Cerebellar nuclear complex (tissue), 1 donor: Measurements from ENCODE around the gene PPIP5K1.
"Not testable (repeated sequence)": the region's sequence is repeated elsewhere in the genome, so short reads cannot be mapped to it uniquely, and the experiment has no call there.

ENCODE experiments used
- DNase-seq, 2 experiments: peaks; one replicate each; lab custom pipeline; 2025; lab: John Stamatoyannopoulos, UW

Gene PPIP5K1

DNA sequence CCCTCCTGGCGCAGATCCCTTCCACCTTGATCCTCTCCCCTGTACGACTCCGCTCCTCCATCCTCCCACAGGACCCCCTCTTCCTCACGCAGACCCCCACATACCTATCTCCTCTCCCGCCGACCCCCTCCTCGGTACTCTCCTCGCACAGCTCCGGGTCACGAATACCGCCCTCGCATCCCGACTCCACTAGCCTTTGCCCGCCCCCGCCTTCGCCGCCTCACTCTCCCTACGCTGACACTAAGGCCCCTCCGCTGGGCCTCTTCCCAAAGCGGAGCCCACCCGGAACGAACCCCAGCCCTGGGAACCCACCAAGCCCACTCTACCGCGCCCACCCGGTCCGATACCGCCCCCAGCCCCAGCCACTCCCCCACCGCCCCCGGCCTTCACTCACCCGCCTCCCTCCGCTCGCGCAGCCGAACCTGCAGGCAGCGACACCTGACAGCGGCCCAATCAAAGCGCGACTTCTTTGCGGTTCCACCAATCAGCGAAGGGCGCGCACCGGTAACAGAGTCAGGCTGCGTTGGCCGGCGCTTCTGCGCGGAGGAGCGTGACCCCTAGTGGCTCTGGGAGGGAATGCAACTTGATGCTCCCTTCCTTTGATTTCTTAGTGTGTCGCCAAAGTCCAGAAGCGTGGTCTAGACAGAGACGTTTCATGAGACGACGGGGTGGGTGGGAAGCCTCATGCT is at the start of gene PPIP5K1:
Gene PPIP5K1 (minus strand): TSS at position 431 of the 689 bp plus-strand sequence. CDS start 5,704 bp downstream, outside the sequence.
- not testable (repeated sequence) for DNase-seq

DNA sequence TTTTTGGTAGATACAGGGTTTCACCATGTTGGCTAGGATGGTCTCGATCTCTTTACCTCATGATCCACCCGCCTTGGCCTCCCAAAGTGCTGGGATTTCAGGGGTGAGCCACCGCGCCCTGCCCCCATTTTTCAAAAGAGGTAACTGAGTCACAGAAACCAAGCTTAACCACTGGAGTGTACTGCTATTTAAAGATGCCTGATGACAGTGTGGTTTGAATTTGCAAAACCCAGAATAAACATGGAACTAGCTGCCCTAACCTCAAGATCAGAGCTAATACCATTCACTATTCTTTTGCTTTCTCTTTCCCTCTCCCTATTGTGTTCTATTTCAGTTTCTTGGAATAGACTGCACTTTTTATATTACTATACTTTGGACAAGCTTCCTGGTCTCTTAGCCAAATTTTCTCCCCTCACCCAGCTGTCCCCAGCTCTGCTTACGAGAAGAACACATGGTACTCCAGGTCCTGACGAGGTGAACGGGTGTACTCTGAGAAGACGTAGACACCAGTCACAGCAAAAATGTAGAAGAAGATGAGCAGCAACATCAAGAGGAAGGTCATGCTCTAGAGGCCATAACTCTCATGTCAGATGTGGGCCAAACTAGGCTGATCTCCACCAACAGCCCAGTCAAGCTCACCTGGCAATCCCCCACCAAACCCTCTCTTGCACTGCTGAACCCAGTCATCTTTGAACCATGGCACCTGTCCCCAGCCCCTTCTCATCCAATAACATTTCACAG is 48.6 kb upstream of the PPIP5K1 start:
- not testable (repeated sequence) for DNase-seq

DNA sequence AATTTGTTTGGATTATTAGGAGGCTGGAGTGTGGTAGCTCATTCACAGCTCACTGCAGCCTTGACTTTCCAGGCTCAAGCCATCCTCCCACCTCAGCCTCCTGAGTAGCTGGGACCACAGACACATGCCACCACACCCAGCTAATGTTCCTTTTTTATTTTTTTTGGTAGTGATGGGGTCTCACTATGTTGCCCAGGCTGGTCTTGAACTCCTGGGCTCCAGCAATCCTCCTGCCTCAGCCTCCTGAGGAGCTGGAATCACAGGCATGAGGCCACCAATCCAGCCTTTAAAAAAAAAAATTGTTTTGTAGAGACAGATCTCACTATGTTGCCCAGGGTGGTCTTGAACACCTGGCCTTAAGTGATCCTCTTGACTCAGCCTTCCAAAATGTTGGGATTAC is 36.9 kb upstream of the PPIP5K1 start:
- not testable (repeated sequence) for DNase-seq

DNA sequence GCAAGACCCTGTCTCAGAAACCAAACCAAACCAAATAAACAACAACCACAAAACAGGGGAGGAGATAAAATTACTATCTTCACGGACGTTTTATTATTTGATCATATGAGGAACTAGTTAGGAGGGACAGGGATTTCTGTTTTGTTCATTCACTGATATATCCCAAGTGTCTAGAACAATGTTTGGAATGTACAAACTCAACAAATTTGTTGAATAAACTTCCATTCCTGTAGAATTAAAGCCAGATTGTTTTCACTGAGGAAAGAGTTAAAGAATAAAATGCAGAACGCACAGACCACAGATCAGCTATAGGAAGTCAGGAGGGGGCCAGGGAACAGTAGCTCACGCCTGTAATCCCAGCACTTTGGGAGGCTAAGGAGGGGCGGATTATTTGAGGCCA is 35.1 kb upstream of the PPIP5K1 start:
- DNase-seq: no peak

DNA sequence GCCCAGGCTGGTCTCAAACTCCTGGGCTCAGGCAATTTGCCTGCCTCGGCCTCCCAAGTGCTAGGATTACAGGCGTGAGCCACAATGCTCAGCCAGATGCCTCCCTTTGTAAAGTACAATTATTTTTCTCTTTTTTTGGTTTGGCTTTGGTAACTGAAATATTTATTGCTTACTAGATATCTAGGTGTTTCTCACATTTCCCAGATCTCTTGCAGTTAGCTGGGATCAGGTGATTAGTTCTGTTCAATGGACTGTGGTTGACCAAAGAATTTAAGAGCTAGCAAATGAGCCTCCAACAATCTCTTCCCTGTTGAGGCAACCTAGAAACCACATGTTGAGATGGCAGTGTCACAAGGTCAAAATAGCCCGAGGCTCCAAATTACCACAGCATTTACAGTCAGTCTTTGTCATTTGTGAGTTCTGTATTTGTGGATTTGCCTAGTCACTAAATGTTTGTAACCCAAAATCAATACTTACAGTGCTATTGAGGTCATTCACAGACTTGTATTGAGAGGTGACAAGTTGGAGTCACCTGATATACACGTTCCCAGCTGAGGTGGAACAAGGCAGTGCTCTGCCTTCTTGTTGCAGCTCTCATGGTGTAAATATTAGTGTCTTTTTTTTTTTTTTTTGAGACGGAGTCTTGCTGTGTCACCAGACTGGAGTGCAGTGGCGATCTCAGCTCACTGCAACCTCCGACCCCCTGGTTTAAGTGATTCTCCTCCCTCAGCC is 32.2 kb upstream of the PPIP5K1 start:
- DNase-seq: not testable (repeated sequence)

DNA sequence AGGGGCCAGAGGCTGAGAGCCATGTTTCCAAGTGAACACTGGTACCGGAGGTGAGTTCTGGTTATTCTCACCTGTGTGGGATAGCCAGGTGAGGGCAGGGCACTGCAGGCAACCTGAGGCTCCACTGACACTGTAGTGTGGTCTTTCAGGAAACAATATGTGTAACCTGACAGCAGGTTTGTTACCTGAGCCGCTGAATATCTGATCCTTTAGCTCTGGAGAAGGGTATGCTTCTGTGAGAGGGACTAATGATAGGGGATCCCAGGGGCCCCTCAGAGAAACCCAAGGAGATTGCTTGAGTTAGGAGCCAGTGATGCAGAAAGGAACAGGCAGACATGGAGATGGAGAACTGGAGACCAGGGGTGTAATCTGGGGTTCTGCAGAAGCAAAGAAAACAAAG is 28.7 kb upstream of the PPIP5K1 start, which contains the start of gene STRC:
Gene STRC (minus strand): TSS at position 101 of the 400 bp plus-strand sequence. CDS start 78 bp downstream, at position 23.
- not testable (repeated sequence) for DNase-seq

DNA sequence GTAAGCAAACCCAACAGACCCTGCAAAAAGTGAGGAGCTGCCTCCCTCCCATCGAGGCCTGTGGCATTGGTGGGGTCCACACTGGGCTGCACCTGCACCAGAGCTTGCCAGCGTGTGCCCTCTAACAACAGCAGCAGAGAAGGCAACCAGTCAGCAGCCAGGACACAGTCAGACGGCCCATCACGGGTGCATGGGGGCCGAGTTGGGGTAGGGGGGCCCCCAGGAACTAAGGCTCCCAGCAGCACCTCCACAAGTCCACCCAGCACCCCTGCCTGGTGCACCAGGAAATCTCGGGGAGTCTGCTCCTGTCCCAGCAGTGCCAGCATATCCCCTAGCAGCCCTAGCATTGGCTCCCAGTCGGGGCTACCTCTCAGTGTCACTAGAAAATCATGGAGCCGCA is 27.7 kb upstream of the PPIP5K1 start:
- DNase-seq: not testable (repeated sequence)

DNA sequence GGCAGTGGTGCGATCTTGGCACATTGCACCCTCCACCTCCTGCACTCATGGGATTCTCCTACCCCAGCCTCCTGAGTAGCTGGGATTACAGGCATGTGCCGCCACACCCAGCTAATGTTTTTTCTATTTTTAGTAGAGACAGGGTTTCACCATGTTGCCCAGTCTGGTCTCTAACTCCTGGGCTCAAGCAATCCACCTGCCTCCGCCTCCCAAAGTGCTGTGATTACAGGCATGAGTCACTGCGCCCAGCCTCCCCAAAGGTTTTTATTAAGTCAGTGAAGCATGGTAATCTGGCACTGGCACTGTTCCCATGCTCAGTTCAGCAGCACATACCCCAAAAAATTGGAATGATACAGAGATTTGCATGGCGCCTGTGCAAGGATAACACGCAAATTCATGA is 12.2 kb upstream of the PPIP5K1 start:
- peak in 1 of 2 experiments; percentile 35 for DNase-seq

DNA sequence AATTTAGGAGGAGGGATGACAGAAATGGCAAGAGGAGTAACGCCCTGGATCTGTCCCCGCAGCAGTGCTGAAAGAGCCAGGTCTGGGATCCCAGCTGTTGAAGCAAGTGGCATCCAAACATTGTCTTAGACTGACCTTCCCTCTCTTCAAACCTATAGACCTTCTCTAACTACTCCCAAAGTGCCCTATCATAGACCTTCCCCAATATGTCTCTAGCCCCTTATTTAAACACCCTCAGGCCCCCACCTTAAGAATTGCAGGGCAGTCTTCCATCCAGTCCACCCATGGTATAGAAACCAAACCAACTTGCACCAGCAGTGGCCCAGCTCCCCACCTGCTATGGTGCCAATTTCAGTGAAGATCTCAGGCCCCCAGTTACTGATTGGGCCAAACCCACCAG is 10.2 kb upstream of the PPIP5K1 start:
- DNase-seq: not testable (repeated sequence)

DNA sequence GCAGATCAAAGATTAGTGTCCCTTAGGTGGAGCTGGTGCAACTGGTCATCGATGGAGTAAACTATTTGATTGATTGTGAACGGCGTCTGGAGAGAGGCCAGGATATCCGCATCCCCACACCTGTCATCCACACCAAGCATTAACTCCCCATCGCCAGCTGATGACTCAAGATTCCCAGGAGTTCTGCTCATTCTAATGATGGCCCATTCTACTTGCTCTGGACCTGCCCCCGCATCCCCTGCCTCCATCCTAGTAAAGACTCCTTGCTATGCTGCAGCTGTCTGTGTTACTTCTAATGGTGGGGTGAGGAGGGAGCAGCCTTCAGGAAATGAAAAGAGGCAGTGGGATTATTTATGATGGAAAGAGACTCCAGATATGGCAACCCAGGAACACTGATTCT is 9.1 kb upstream of the PPIP5K1 start:
- not testable (repeated sequence) for DNase-seq

DNA sequence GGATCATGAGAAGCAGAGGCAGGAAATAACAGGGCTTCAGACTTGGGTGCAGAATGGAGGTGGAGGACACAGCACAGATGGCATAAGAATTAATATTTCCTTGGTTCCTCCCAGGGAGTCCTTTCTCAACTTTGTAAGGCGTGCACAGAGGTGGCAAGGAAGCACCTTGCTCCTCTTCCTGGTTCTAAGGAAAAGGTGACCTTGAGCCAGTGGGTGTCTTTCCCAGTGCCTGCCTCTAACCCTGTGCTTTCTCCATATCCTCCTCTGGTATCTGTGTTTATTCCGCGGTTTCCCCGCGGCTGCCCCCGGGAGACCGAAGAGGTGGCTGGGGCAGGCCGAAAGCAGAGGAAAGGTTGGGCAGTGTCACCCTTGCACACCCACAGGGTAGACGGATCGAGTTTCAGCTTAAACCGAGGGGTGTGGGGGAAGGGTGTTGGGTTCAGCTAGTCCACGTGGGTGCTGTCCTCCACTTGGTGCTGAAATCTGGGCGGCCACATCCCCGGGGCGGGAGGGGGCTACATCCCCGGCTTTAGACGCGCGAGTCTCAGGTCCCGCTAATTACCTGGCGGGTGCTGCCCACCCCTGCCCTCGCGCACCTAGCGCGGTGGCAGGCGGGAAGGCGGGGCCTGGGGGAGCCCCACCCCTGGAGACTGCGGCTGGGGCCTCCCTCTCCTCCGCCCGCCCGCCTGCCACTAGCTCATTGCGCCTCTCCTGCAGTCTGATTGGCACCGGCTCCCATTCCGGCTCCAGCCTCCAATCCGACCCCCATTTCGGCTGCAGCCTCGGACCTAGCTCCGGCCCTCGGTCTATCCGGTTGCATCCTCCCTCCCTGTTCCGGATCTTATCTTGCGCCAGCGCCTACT is 3.6 kb upstream of the PPIP5K1 start, which contains the start of gene CKMT1B:
Gene CKMT1B (plus strand): TSS at position 700 of the 863 bp plus-strand sequence. CDS start 192 bp downstream, outside the sequence.
- not testable (repeated sequence) for DNase-seq

DNA sequence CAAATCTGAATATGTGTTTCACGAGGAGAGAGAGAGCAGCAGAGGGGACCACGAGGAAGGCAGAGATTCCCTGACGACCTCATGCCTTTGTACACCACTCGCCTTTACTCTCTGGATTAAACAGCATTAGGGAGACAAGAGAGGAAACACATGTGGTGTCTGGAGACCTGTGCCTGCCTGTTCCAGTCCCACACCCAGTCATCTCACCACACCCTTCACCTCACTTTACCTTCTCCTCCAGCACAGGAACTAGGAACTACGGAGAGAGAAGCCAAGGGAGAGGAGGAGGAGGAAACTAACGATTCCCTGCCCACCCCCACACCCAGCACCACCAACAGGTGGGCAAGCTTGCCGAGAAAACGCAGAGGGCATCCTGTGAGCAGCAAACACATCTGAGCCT is 2.8 kb upstream of the PPIP5K1 start:
- DNase-seq: not testable (repeated sequence)

DNA sequence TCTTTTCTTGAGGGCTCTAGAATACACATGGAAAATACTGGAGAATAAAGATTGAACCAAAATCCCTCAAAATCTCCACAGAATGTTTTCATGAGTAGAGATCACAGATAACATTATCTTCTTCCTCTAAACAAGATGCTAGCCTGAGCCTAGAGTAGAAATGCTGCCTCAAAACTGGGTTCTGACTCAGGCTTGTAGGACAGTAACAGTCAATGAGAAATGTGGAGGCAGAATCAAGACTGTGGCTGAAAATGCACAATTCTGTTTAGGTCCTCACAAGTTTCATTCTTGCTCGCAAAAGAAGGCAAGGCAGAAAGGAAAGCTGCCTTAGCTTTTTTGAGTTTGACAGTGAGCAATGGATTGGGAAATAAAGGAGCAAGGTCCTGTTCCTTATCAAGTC is 15.4 kb downstream of the PPIP5K1 start:
- DNase-seq: not testable (repeated sequence)

DNA sequence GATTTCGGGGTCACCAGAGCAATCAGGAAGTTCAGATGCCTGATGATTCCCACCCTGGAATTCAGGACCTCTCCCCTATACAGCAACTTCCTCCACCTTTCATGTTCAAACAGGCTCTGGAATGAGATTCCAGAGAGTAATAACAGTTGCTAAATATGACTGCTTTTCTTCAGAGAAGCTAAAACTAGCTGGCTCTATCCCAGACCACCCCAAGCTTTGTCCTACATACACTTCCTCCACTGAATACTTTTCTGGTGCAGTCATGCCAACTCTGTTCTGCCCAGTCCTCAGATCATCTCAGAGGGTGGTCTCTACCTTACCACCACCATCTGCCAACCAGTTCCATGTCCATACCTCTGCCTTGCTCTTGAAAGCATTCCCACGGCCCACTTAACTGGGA is 23.4 kb downstream of the PPIP5K1 start:
- DNase-seq: not testable (repeated sequence)

DNA sequence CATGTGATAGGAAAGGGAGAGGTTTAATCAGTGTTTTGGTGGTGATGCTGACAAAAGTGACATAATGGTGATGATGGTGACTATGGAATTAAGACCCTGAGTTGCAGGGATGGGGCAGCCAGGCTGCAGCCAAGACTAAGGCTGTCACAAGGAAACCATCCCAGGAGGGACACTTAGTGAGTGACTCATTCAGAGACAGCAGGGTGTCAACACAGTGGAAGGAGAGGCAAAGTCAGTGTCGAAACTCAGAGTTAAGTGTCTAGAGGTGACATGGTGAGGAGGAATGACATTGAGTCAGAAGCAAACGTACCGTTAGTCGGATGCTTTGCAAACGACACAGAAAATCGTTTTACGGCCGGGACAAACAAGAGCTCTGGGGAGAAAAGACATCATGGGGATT is 26.2 kb downstream of the PPIP5K1 start:
- DNase-seq: not testable (repeated sequence)

DNA sequence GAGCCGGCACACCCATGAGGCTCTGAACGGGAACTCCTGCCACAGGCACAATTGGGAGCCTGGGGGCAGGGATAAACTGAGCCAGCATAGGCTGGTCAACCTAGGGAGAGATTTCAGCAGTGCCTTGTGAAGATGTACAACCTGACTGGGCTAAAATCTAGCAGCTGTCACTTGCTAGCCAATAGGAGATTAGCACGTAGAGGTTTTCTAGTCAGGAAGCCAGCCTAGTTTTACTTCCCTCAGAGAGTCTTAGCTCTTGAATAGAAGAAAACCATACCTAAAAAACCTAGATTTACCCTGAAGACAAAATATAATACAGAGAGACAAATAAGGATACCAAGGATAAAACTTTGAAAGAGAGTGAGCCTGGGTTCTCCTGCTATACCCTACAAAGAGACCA is 27.3 kb downstream of the PPIP5K1 start:
- DNase-seq: not testable (repeated sequence)

DNA sequence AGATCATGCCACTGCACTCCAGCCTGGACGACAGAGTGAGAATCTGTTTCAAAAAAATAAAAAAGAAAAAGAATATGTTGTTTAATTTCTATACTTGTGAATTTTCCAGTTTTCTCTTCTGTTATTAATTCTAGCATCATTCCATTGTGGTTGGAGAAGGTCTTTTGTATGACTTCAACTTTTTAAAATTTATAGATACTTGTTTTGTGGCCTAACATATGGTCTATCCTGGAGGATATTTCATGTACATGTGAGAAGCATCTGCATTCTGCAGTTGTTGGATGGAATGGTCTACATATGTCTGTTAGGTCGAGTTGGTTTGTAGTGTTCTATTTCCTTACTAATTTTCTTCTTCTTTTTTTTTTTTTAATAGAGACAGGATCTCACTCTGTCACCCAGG is 37.0 kb downstream of the PPIP5K1 start:
- no peak for DNase-seq

DNA sequence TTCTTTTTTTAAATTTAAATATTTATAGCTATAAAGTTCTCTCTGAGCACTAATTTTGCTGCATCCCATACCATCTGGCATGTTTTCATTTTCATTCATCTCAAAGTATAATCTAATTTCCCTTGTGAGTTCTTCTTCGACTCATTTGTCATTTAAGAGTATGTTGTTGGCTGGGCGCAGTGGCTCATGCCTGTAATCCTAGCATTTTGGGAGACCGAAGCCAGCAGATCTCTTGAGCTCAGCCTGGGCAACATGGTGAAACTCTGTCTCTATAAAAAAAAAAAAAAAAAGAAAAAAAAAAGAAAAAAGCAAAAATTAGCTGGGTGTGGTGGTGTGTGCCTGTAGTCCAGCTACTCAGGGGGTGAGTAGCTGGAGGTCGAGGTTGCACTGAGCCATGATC is 37.8 kb downstream of the PPIP5K1 start:
- DNase-seq: no peak

DNA sequence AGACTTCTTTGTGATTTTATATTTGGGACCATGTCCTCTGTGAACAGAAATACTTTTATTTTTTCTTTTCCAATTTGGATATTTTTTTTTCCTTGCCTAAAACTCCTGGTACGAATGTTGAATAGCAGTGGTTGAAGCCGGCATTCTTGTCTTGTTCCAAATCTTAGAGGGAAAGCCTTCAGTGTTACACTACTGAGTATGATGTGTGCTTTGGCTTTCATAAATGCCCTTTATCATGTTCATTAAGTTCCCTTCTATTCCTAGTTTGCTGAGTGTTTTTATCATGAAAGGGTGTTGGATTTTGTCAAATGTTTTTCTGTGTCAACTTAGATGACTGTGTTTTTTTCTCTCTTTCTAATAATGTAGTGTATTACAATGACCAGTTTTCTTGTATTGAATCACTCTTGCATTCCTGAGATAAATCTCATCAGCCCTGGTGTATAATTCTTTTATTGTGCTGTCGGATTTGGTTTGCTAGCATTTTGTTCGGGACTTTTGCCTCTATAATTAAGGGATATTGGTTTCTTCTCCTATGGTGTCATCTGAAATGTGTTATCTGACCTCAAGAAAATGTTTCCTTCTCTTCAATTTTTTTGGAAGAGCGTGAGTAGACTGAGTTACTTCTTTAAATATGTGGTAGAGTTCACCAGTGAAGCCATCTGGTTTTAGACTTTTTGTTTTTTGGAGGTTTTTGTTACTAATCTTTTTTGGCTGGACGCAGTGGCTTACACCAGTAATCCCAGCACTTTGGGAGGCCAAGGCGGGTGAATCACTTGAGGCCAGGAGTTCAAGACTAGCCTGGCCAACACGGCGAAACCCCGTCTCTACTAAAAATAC is 39.3 kb downstream of the PPIP5K1 start:
- DNase-seq: no peak

DNA sequence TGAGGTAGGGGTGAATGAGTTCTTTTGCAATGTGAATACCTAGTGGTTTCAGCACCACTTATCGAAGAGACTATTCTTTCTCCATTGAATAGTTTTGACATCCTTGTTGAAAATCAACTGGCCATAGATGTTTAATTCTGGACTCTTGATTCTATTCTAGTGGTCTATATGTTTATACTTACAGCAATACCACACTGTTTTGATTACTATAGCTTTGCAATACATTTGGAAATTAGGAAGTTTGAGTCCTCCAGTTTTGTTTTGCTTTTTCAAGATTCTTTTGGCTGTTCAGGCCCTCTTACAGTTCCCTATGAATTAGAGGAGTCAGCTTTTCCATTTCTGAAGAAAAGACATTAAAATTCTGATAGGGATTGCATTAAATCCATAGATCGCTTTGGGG is 42.5 kb downstream of the PPIP5K1 start:
- DNase-seq: no peak
